ENCODE data around the gene PNPLA8.

Gene PNPLA8

GRCh38 chr7:108464743-108465142, 61.2 kb downstream of the PNPLA8 start:
- DNase-seq: no peak

- no peak for DNase-seq
Measured at GRCh38 chr7:108463613-108464012, 62.3 kb downstream of the PNPLA8 start.

- DNase-seq: no peak
Measured at GRCh38 chr7:108461840-108462239, 64.1 kb downstream of the PNPLA8 start.

DNA sequence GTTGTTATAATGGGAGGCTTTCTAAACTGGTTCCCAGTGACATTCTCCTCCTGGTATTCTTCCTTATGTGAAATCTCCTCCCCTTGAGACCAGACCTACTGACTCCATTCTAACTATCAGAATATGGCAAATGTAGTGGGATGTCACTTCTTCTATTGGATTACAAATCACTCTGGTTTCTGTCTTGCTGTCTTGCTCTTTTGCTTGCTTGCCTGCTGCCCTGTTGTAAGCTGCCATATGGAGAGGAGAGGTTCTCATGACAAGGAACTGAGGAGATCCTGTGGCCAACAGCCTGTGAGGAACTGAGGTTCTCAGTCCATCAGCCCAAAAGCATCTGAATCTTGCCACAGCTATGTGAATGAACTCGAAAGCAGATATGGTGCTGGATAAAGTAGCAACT, 65.0 kb downstream of the PNPLA8 start:
- peak; percentile 87 for DNase-seq

DNA sequence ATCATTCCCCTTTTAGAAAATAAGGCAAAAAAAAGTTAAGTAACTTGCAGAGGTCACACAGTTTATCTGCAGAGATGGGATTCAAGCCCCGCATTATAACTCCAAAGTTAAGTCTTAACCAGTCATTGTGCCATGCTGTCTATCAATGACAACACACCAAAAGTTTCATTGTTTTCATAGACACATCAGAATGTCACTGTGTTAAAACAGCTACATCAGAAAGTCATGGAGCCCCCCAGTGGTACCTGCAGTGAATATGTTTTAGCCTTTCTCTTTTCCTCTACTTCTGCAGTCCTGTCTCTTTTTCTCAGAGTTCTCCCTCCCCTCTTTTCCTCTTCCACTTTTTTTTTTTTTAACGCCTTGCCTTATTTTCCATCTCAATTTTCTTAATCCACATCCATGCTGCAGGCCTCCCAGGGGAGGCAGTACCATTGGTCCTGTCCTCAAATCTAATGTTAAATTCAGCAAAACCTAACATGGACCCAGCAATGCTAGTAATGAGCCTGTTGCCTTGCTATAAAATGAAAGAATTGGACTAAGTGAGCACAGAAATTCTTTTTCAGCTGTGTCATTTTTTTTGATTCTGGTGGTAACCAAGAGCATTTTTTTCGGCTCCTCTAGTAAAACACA, 65.9 kb downstream of the PNPLA8 start:
- DNase-seq: peak; percentile 87

DNA sequence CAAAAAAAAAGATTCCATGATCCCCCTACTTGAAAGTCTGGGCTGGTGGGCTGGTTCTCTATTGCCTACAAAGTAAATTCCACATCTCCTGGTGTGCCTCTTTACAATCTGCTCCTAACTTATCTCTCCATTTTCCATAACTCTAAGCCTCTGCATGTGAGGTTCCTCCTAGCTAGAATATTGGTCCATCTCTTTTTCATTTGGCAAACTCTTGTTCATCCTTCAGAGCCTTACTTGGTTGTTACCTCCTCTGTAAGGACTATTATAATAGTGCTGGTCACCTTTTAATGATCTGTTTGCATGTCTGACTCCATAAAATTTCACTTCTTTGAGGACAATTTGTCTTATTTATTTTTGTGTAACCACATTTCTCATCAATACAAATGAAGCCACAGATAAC, 68.1 kb downstream of the PNPLA8 start:
- DNase-seq: no peak

DNA sequence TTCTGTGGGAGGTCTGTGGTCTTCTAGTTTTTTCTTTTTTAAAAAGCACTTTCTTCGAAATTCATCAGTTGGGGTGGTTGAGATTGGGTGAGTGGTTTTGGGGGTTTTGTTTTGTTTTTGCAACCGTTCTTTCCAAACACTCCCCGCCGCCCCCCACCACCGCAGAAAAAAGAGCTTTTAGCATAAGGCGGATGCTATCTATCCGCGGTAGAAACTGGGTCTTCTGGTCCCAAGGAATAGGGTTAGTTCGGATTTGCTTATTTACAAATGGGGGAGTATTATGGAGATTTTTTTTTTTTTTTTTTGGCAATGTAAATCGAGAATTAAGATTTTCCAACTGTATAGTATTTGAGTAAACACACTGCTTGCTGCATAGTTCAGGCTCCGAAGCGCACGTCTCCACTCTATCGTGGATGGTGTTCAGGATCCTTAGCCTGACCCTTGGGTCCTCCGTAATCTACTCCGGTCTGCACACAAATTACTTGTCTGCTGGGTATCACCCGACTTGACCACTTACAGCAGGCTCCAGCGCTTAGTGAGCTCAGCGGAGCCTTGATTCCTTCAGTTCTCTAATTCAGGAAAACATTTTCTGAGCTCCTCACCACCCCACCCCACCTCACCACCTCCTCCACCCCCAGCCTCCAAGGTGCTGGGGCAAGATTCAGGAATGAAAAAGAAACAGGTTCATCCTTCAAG, 68.9 kb downstream of the PNPLA8 start:
- peak; percentile 38 for DNase-seq

GRCh38 chr7:108455998-108456677, 69.8 kb downstream of the PNPLA8 start, which contains the start of gene NRCAM:
NRCAM (minus strand) TSS chr7:108456436; CDS start chr7:108240064, 216,372 bp downstream.
- peak; percentile 94 for DNase-seq

- no peak for DNase-seq
Measured at GRCh38 chr7:108455551-108455997, 70.4 kb downstream of the PNPLA8 start.

GRCh38 chr7:108454674-108455550, 71.0 kb downstream of the PNPLA8 start:
- DNase-seq: peak; percentile 75

- no peak for DNase-seq
Measured at GRCh38 chr7:108454317-108454673, 71.6 kb downstream of the PNPLA8 start.

DNA sequence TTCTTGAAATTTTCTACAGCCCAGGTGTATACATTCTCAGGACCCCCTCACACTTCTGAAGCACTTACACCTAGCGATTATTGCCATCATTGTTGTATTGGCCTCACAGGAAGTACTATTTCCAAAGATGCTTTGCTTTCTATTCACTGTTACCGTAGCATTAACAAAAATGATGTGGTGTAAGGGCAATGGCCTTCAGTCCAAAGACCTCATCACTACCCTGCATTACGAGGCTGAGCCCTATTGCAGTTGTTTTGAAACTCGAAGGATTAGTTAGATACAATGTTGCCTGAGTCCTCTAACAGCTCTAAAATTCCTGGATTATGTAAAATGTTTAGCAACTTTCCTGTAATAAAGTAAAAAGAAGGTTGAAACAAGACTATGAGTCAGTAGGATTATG, 72.6 kb downstream of the PNPLA8 start:
- DNase-seq: no peak

GRCh38 chr7:108452707-108453106, 73.2 kb downstream of the PNPLA8 start:
- DNase-seq: peak; percentile 65

GRCh38 chr7:108451296-108451848, 74.6 kb downstream of the PNPLA8 start:
- no peak for DNase-seq

GRCh38 chr7:108450160-108450559, 75.8 kb downstream of the PNPLA8 start:
- DNase-seq: no peak

- no peak for DNase-seq
Measured at GRCh38 chr7:108449521-108449920, 76.4 kb downstream of the PNPLA8 start.

DNA sequence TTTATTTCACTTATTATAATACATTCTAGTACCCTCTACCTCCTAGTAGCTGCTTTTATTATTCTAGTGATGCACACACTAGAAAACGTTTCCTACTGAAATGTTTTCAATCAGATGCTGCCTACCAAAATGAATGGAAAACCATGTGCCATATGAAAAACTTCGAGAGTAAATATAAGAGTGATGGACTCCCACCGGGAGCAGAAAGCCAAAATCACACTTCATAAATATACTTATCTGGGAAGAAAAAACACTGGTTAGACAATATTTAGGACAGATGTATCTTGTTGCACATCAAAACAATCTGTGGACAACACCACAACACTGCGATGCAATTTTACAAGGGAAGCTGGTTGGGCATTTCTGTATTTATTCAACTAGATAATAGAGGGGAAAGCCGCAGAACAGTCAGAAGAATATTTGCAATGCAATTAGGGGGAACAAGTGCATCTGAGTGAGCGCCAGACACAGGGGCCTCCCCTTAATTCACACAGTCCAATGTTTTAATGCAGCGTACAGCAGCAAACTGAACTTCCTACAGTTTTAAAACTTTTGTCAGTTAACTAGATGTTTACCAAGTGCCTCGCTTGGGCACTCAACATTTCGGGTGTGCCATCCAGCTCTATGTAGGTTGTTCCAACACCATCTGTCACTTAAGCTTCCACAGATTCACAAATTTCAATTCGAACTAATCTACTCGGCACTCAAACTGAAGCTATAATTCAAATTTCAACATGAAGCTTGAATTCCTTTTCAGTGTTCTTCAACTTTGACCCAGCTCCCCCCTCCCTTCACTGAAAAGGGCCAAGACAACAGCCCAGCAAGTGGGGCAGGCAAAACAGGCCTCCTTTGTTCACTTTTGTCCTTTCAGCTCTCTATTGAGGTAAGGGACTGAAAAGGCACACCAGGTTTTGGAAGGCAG, 77.1 kb downstream of the PNPLA8 start:
- peak; percentile 65 for DNase-seq

- DNase-seq: peak; percentile 92
Measured at GRCh38 chr7:108442039-108442568, 83.8 kb downstream of the PNPLA8 start.

DNA sequence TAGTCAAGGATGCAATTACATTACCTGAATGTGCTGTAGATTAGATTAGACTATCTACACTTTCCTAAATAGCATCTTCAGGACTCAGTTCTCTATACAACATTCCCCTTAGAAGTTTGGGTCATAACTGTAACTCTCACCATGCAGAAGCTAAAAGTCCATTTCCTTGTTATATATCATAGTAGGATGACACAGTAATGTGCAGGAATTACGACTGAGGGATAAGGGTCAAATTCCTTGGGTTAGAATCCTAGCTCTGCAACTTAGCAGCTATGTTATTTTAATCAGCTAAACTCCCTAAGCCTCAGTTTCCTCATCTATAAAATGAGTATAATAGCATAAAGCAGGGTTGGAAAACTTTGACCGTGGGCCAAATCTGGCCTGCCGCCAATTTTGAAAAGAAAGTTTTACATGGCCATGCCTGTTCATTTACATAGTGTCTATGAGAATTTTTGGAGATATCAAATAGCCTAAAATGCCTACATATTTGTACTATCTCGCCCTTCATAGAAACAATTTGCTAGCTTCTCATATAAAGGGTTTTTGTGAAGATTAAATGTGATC, 84.5 kb downstream of the PNPLA8 start:
- no peak for DNase-seq

- DNase-seq: no peak
Measured at GRCh38 chr7:108440613-108441012, 85.3 kb downstream of the PNPLA8 start.

DNA sequence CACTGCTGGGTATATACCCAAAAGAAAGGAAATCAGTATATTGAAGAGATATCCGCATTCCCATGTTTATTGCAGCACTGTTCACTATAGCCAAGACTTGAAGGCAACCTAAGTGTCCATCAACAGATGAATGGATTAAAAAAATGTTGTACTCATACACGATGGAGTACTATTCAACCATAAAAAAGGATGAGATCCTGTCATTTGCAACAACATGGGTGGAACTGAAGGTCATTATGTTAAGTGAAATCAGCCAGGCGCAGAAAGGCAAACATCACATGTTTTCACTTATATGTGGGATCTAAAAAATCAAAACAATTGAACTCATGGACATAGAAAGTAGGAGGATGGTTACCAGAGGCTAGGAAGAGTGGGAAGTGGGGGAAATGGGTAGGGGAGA, 89.0 kb downstream of the PNPLA8 start:
- no peak for DNase-seq
